ENCODE data around the gene BTBD7.

BTBD7 gene

DNA sequence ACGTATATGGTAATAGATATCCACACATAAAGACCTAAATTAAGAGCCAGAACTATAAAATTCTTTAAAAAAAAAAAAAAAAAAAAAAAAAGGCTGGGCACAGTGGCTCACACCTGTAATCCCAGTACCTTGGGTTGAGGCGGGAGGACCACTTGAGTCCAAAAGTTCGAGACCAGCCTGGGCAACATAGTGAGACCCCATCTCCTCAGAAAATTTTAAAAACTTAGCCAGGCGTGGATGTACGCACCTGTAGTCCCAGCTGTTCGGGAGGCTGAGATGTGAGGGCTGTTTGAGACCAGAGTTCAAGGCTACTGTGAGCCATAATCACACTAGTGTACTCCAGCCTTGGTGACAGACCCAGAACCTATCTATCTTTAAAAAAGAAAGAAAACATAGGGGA, 4.3 kb downstream of the BTBD7 start:
- DNase-seq = no peak

DNA sequence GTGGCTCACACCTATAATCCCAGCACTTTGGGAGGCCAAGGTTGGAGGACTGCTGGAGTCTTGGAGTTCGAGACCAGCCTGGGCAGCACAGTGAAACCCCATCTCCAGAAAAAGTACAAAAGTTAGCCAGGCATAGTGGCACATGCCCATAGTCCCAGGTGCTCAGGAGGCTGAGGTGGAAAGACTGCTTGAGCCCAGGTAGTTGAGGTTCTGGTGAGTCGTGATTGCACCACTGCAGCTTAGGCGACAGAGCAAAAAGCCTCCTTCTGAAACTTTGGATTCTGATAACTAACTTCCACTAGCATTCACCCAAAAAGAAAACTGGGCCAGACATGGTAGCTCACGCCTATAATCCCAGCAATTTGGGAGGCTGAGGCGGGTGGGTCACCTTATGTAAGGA, 6.6 kb downstream of the BTBD7 start:
- no peak for DNase-seq

DNA sequence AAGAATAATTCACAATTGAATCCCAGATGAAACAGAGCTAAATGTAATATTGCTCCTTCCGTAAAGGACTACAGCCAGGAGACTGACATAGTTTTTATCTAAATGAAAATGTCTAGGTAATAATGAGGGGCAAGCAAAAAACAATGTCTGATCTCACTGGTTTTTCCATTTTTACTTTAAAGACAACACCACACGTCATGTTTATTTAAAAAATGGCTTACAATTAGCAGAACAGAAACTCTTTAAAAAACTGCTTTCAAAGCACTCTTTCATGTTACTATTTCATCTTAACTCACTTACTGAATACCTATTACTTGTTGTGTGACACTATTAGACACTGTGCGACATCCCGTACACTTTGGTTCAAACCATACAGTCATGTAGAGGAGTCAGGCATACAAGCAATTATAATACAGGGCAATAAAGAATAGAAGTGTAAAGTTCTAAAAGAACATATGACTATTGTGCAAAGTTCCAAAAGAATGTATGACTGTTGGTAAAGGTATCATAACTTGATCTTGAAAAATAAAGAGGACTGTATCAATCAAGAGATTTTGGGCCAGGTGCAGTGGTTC, 9.1 kb downstream of the BTBD7 start:
- DNase-seq = no peak

DNA sequence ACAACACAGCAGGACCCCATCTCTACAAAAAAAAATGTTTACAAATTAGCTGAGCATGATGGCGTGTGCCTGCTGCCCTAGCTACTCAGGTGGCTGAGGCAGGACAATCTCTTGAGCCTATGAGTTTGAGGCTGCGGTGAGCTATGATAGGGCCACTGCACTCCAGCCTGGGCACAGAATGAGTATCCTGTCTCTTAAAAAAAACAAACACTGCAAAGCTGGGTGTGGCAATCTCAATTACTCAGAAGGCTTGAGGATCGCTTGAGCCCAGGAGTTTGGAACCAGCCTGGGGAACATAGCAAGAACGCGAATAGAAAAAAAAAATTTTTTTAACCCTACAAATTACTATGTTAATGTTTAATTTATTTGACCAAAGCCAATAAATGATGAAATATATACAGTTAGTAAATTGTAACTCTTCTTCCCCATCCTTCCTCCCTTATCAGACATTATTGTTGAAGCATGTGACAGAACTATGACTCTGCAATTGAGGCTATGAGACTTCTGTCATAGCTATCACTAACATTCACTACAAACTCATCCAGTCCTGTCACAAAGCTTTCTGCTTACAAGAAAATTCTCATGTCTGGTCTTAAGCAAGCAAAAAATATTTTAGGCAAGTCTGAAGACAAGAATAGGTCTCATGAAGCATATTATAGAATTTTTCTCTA, 9.8 kb downstream of the BTBD7 start:
- no peak for DNase-seq

DNA sequence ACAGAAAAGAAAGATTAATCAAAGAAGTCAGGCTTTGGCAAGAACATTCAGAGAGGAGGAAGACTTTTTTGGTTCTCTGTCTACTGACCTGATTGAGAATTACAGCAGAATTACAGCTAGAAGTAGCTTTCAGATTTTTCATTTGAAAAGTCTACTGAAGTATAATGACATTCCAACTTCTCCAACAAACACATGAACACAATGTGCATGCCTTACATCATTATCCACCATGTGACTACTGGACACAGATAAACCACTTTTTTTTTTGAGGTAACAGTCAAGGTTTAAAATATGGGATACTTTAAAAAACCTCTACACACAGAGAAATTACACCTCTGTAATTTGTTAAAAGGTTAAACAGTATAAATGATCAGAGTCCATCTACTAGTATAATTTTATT, 12.3 kb downstream of the BTBD7 start:
- DNase-seq = no peak

GRCh38 chr14:93319958-93320357, 12.9 kb downstream of the BTBD7 start:
- DNase-seq = no peak

DNA sequence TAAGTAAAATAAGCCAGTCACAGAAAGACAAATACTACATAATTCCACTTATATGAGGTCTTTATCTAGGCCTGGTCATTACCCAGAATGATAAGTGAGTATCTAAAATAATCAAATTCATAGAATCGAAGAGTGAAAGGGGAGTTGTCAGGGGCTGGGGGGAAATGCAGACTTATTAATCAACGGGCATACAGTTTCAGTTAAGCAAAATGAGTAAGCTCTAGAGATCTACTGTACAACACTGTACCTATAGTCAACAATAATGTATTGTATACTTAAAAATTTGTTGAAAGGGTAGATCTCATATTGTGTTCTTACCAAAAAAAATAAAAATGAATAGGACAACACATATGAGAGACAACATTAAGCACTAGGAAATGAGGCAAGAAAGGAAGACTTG, 13.3 kb downstream of the BTBD7 start:
- no peak for DNase-seq

- DNase-seq = no peak
Measured at GRCh38 chr14:93318927-93319326, 13.9 kb downstream of the BTBD7 start.

GRCh38 chr14:93317875-93318807, 14.7 kb downstream of the BTBD7 start:
- no peak for DNase-seq

DNA sequence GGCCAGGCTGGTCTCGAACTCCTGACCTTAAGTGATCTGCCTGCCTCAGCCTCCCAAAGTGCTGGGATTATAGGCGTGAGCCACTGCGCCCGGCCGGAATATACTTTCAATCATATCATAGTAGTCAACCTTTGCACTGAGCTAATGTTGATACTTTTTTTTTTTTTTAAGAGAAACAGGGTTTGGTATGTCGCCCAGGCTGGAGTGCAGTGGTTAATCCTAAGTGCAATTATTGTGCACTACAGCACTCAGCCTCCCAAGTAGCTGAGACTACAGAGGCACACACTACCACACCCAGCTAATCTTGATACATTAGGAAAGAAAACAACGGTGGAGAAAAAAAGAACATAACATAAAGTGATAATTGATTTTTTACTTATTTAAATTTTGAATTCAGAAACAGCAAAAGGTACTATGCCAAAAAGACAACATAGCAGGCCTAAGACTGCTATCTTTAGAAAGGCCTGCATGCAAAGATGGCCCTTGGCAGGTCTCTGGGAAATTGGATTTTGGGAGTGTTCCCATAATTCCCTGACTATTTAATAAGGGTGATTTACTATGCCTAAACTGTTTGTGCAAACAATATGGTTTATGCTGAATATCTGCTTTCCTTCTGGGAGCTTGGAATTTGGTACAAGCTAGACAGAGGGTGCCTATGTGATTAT, 15.5 kb downstream of the BTBD7 start:
- DNase-seq = no peak

GRCh38 chr14:93316716-93317115, 16.1 kb downstream of the BTBD7 start:
- DNase-seq = no peak

DNA sequence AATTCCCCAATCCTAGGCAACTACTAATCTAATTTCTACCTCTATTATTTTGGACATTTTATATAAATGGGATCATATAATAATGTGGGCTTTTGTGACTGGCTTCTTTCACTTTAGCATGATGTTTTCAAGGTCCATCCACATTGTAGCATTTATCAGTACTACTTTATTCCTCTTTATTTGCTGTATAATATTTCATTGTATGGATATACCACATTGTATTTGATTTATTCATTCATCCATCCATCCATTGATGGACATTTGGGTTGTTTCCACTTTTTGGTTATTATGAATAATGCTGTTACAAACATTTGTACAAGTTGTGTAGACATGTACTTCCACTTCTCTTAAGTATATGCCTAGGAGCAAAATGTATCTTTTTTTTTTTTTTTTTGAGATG, 17.3 kb downstream of the BTBD7 start:
- DNase-seq = no peak

DNA sequence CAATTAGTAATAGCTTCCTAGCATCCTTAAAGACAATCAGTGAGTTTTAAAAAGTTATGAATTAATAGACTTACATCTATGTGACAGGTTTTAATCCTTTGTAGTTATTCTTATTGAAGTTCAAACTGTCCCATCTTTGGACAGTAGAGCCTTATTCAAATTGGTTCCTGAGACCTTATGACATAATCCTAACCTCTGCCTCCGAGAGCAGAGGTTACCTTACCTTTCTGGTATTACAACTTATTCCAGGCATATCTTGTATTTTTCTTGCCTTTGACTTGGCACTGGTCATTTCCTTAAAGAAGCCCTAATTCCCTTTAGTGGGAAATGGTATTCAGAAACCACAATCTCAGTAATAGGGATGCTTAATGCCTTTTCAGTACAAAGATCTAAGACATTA, 21.8 kb downstream of the BTBD7 start:
- DNase-seq = no peak

DNA sequence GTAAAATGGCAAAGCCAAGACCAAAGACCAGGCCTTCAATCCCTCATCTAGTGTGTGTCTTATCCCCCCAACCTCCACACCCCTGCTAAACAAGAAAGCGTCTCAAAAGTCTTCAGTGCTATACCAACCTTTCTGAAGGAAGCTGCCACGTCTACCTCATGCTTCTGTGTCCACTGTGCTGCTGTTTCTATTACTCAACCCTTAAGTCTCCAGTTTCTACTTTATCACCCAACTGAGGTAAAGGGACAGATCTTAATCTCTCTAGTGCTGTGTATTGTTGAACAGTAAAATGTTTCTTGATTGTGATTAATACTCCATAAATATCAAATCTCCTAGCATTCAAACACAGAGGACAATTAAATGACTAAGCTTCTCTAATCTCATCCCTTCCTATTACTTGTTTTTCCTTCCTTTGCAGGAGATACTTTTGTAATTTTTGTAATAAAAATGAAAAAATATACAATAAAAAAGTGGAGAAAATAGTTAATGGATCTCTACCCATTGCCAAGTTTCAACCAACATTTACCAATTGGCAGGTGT, 23.3 kb downstream of the BTBD7 start:
- no peak for DNase-seq

GRCh38 chr14:93308686-93309345, 24.0 kb downstream of the BTBD7 start:
- DNase-seq = no peak

GRCh38 chr14:93306812-93307211, 26.0 kb downstream of the BTBD7 start:
- DNase-seq = no peak

DNA sequence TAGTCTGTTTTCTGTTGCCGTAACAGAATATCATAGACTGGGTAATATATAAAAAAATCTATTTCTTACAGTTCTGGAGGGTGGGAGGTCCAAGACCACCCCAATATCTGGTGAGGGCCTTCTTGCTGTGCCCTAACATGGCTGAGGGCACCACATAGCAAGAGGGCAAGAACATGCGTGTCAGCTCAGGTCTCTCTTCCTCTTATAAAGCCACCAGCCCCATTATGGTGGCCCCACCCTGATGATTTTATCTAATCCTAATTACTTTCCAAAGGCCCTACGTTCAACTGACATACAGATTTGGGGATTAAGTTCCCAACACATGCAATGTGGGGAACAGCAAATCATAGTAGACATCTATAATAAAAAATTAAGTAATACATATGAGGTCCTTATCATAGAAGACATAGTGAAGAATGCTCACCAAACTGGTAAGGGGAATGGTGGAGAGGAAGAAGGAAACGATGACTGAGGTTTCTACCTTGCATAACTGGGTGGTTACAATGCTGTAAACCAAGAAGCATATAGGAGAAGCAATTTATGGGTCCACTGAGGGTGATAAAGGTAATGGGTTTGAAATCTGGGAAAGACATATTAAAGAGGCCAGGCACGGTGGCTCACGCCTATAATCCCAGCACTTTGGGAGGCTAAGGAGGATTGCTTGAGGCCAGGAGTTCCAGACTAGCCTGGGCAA, 27.0 kb downstream of the BTBD7 start:
- DNase-seq = no peak

DNA sequence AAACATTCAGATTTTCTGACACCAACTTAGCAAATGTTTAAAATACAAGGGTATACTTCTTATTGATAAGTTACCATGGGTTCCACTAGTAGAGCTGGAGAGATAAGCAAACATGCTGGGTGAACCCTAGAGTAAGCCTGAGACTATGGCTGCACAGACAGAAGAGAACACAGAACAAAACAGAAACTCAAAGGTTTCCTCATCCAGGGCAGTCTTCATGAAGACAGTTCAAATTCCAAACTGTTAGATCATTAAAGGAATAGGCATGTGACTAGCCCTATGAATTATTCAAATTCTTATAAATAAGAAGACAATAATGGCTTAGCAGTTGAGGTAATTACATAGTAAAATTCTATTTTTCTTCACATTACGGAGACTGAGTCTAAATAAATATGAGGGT, 28.1 kb downstream of the BTBD7 start:
- DNase-seq = no peak

GRCh38 chr14:93303659-93304058, 29.2 kb downstream of the BTBD7 start:
- no peak for DNase-seq

DNA sequence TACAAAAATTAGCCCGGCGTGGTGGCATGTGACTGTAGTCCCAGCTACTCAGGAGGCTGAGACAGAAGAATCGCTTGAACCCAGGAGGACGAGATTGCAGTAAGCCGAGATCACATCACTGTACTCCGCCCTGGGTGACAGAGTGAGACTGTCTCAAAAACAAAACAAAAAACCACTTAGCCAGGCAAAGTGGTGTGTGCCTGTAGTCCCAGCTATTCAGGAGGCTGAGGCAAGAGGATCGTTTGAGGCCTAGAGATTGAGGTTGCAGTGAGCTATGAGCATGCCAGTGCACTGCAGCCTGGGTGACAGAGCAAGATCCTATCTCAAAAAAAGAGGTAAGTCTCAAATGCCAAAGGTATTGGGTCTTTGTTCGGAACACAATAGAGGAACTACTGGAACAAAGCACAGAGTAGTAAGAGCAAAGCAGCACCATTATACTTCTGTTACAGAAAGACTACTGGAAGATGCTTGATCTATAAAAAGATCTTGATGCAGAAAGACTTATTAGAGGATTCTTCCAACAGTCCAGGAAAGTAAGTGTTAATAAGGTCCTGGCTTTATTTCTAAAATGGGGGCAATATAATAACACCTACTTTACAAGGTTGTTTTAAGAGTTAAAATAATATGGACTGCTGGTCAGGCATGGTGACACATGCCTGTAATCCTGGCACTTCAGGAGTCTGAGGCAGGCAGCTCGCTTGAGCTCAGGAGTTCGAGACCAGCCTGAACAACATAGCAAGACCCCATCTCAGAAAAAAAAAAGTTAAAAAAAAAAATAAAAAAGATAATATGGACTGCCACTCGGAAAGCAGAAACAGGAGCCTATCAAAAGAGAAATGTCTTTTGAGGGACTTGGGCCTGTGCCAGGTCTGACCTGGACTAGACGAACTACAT, 29.9 kb downstream of the BTBD7 start:
- no peak for DNase-seq
